SK-N-SH (cell line): ENCODE measurements around the gene MINDY1. TPM values are rescaled to one million over a fixed set of nuclear protein-coding genes. Genes with fewer than 3 reads are reported as not detected.
A peak's percentile ranks its signal among the peaks of the same experiment; 100 is the strongest.

ENCODE experiments used
- CTCF ChIA-PET: fragments of 300-600, 350-600 bp; formaldehyde crosslinking; extraction: SDS; loops from one replicate; lab custom pipeline; 2021; lab: Yijun Ruan, JAX
- POLR2A ChIA-PET: fragments of 350-600 bp; sonication (Branson Sonifier 250); formaldehyde crosslinking; extraction: SDS; loops from one replicate; lab custom pipeline; 2020; ENCODE audit warnings: antibody characterized with exemption, inconsistent platforms; lab: Yijun Ruan, JAX
- DNase-seq: peaks from one replicate; pipeline ENCODE4 v3.0.0; 2012
- H2AFZ ChIP-seq: fragments of 200-600 bp; sonication (generic); 2 replicates; pipeline ENCODE4 v1.8.1; 2016; ENCODE audit warnings: antibody characterized with exemption, mild to moderate bottlenecking, low read depth
- H3F3A ChIP-seq: fragments of 200-600 bp; sonication (generic); replicated peaks from 2 replicates; pipeline ENCODE3; 2016; ENCODE audit warnings: antibody characterized with exemption, mild to moderate bottlenecking; ENCODE audit not compliant: insufficient read depth
- H3K27ac ChIP-seq, 2 experiments: fragments of 200-500 bp in 1 of 2; fragments of 200-600 bp in 1 of 2; sonication (Bioruptor generic) in 1 of 2; sonication (generic), shearing (Covaris generic) in 1 of 2; 2 replicates each; pipeline versions ENCODE4 v1.5.1 to v1.6.1; 2014 to 2016; ENCODE audit warnings: low read depth in 2 of 2, inconsistent platforms in 1 of 2, low read length in 1 of 2, mild to moderate bottlenecking in 1 of 2, mixed read lengths in 1 of 2
- H3K27me3 ChIP-seq: fragments of 200-600 bp; sonication (generic), shearing (Covaris generic); 2 replicates; pipeline ENCODE4 v1.6.1; 2016; ENCODE audit warnings: mixed run types; ENCODE audit not compliant: insufficient read depth
- H3K36me3 ChIP-seq, 2 experiments: fragments of 200-500 bp in 1 of 2; fragments of 200-600 bp in 1 of 2; sonication (Bioruptor generic) in 1 of 2; sonication (generic) in 1 of 2; replicated peaks in 1 of 2; 2 replicates each; pipeline versions ENCODE3 to v1.5.1; 2014 to 2016; ENCODE audit warnings: low read length in 1 of 2, mild to moderate bottlenecking in 1 of 2; ENCODE audit not compliant: insufficient read depth in 2 of 2, control insufficient read depth in 1 of 2
- H3K4me1 ChIP-seq, 2 experiments: fragments of 200-500 bp in 1 of 2; fragments of 200-600 bp in 1 of 2; sonication (Bioruptor generic) in 1 of 2; sonication (generic), shearing (Covaris generic) in 1 of 2; 2 replicates each; pipeline versions ENCODE4 v1.5.1 to v1.6.1; 2014 to 2016; ENCODE audit warnings: low read depth in 1 of 2, low read length in 1 of 2, mixed run types in 1 of 2; ENCODE audit not compliant: insufficient read depth in 2 of 2, control insufficient read depth in 1 of 2
- H3K4me2 ChIP-seq: fragments of 200-600 bp; sonication (generic), shearing (Covaris generic); 2 replicates; pipeline ENCODE4 v1.6.1; 2017; ENCODE audit warnings: mixed run types
- H3K4me3 ChIP-seq, 2 experiments: fragments of 200-500 bp in 1 of 2; fragments of 200-600 bp in 1 of 2; sonication (Bioruptor generic) in 1 of 2; sonication (generic), shearing (Covaris generic) in 1 of 2; 2 replicates each; pipeline versions ENCODE4 v1.5.1 to v1.8.1; 2014 to 2016; ENCODE audit warnings: low read depth in 2 of 2, inconsistent platforms in 1 of 2, low read length in 1 of 2, mild to moderate bottlenecking in 1 of 2, mixed read lengths in 1 of 2, moderate library complexity in 1 of 2
- H3K79me2 ChIP-seq: fragments of 200-600 bp; sonication (generic); 2 replicates; pipeline ENCODE4 v1.8.1; 2017; ENCODE audit warnings: mild to moderate bottlenecking; ENCODE audit not compliant: insufficient read depth
- H3K9ac ChIP-seq: fragments of 200-600 bp; sonication (generic); 2 replicates; pipeline ENCODE4 v1.6.1; 2017; ENCODE audit warnings: mixed run types
- H3K9me2 ChIP-seq: fragments of 200-600 bp; sonication (generic); 2 replicates; pipeline ENCODE4 v1.6.1; 2017; ENCODE audit warnings: mixed run types
- H3K9me3 ChIP-seq: fragments of 200-600 bp; sonication (generic); 2 replicates; pipeline ENCODE4 v1.6.1; 2017; ENCODE audit warnings: mixed run types, mild to moderate bottlenecking, moderate library complexity
- H4K20me1 ChIP-seq: fragments of 200-600 bp; sonication (generic); 2 replicates; pipeline ENCODE4 v1.6.1; 2017; ENCODE audit warnings: mild to moderate bottlenecking, mixed run types; ENCODE audit not compliant: insufficient read depth
- CHD2 ChIP-seq: fragments of 150-350 bp; IDR thresholded peaks from 2 replicates; pipeline ENCODE4 v1.6.1; 2018; ENCODE audit warnings: low read length; ENCODE audit not compliant: partially characterized antibody
- ELF1 ChIP-seq: IDR thresholded peaks from 2 replicates; pipeline ENCODE4 v1.4.0; 2012
- EZH2phosphoT487 ChIP-seq: fragments of 200-600 bp; sonication (generic); IDR thresholded peaks from 2 replicates; pipeline ENCODE4 v1.6.1; 2017; ENCODE audit warnings: low read depth, mixed run types, mild to moderate bottlenecking, antibody characterized with exemption, moderate library complexity, borderline replicate concordance
- GABPA ChIP-seq: IDR thresholded peaks from 2 replicates; pipeline ENCODE4 v1.4.0; 2012; ENCODE audit warnings: low read depth, mild to moderate bottlenecking
- IRF3 ChIP-seq: fragments of 150-350 bp; IDR thresholded peaks from 2 replicates; pipeline ENCODE4 v1.6.1; 2016; ENCODE audit warnings: mild to moderate bottlenecking, low read depth, low read length
- MXI1 ChIP-seq: IDR thresholded peaks from 2 replicates; pipeline ENCODE4 v1.6.1; 2012; ENCODE audit warnings: mild to moderate bottlenecking, low read depth, low read length, improper control_type of control experiment
- NFIC ChIP-seq: IDR thresholded peaks from 2 replicates; pipeline ENCODE4 v1.4.0; 2012; ENCODE audit warnings: borderline replicate concordance
- NRF1 ChIP-seq: IDR thresholded peaks from 2 replicates; pipeline ENCODE4 v1.6.1; 2012; ENCODE audit warnings: low read depth, mild to moderate bottlenecking, low read length
- POLR2AphosphoS5 ChIP-seq: IDR thresholded peaks from 2 replicates; pipeline ENCODE4 v1.6.1; 2012; ENCODE audit warnings: low read depth, low read length
- RXRA ChIP-seq: IDR thresholded peaks from 2 replicates; pipeline ENCODE4 v1.4.0; 2012; ENCODE audit warnings: low read depth, mild to moderate bottlenecking, borderline replicate concordance
- TCF12 ChIP-seq: IDR thresholded peaks from 2 replicates; pipeline ENCODE4 v1.4.0; 2012
- TEAD4 ChIP-seq: IDR thresholded peaks from 2 replicates; pipeline ENCODE4 v1.4.0; 2012; ENCODE audit warnings: mild to moderate bottlenecking, borderline replicate concordance; ENCODE audit not compliant: insufficient read depth
- USF2 ChIP-seq: fragments of 150-350 bp; IDR thresholded peaks from 2 replicates; pipeline ENCODE4 v1.6.1; 2017; ENCODE audit warnings: antibody characterized with exemption, low read length, low read depth, borderline replicate concordance
- WGBS: methylation state at CpG from one replicate; pipeline ENCODE4 v1.1.6; 2017; ENCODE audit warnings: low lambda C conversion rate; 5-methylcytosine and 5-hydroxymethylcytosine counted together
- polyA plus RNA-seq, 3 experiments: library from polyadenylated mRNA; depleted of rRNA; stranded (reverse); fragments of >200 nt; gene quantifications; 2 replicates each; pipeline ENCODE4 v1.2.3, GENCODE V29; 2012
- TF ChIP-seq, protein P1 (sequence below): IDR thresholded peaks from 2 replicates; pipeline ENCODE4 v1.4.0; 2012; ENCODE audit warnings: low read depth
- TF ChIP-seq, protein P2 (sequence below): IDR thresholded peaks from 2 replicates; pipeline ENCODE4; 2012
- TF ChIP-seq, protein P3 (sequence below): IDR thresholded peaks from 2 replicates; pipeline ENCODE4 v1.4.0; 2012; ENCODE audit warnings: low read depth, borderline replicate concordance

MINDY1 gene
- polyA plus RNA-seq, 1 of the 3 experiments (the other 2 are of a cell fraction) = 6.0 TPM

GRCh38 chr1:150973836-150974579 is 32.7 kb downstream of the MINDY1 start:
- Histone ChIP-seq H3K36me3 (no peaks in the 10 kb centered on the region), H3K4me2 (peak overlapping the region; percentile 89), H2AFZ (no peak overlapping the region), H3K4me3 (peak overlapping the region; percentile 72 to 79), H3K9me3 (no peaks in the 10 kb centered on the region), H3K9me2 (no peaks in the 10 kb centered on the region), H3K4me1 (peaks cover 36 to 45% of the 10 kb centered on the region in 2 experiments), H3K9ac (peak overlapping the region; percentile 92), H3K27ac (peak overlapping the region; percentile 62 to 85), H3K79me2 (peaks cover 60% of the 10 kb centered on the region), H3K27me3 (no peaks in the 10 kb centered on the region), H4K20me1 (peaks cover 46% of the 10 kb centered on the region), H3F3A (peaks cover 14% of the 10 kb centered on the region)
- POLR2A ChIA-PET = interaction anchor here (0.8 to 2.5 kb wide), 3 partner anchors 16 to 395 kb away, joined by 3 to 10 read pairs (median 5); partner anchors contain the start of genes MCL1 and MINDY1
- 0% methylated on average over 20 of the region's 67 CpGs for WGBS
- CTCF ChIA-PET = interaction anchor here (0.7 to 17.0 kb wide), 5 partner anchors 8 to 74 kb away, joined by 3 to 371 read pairs (median 4); partner anchors contain the start of genes ANXA9, C1orf56 and MINDY1
- DNase-seq = peak; percentile 83
- TF ChIP-seq, protein P1, sequence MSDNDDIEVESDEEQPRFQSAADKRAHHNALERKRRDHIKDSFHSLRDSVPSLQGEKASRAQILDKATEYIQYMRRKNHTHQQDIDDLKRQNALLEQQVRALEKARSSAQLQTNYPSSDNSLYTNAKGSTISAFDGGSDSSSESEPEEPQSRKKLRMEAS = peak; percentile 69; the same call in 1 of the 2 replicates
- TF ChIP-seq MXI1 = peak; percentile 59; the same call in 1 of the 2 replicates
- TF ChIP-seq, protein P2, sequence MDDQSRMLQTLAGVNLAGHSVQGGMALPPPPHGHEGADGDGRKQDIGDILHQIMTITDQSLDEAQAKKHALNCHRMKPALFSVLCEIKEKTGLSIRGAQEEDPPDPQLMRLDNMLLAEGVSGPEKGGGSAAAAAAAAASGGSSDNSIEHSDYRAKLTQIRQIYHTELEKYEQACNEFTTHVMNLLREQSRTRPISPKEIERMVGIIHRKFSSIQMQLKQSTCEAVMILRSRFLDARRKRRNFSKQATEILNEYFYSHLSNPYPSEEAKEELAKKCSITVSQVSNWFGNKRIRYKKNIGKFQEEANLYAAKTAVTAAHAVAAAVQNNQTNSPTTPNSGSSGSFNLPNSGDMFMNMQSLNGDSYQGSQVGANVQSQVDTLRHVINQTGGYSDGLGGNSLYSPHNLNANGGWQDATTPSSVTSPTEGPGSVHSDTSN = no peak

- H3K79me2 ChIP-seq = peaks cover 67% of the 10 kb centered on the region
- no peaks in the 10 kb centered on the region for H3K9me3 ChIP-seq
- H2AFZ ChIP-seq = no peak overlapping the region
- H3K4me1 ChIP-seq = peaks cover 36 to 43% of the 10 kb centered on the region in 2 experiments
- H3K36me3 ChIP-seq = peaks cover 3 to 6% of the 10 kb centered on the region in 2 experiments
- DNase-seq = peak; percentile 58
- peak overlapping the region; percentile 92 for H3K9ac ChIP-seq
- H3K4me3 ChIP-seq = peak overlapping the region; percentile 72 to 79
- H3F3A ChIP-seq = peaks cover 13% of the 10 kb centered on the region
- ChIA-PET POLR2A (interaction anchor here (0.5 to 2.5 kb wide), 4 partner anchors 16 to 394 kb away, joined by 3 to 10 read pairs (median 4); partner anchors contain the start of genes MCL1 and MINDY1), CTCF (interaction anchor here (0.7 to 17.0 kb wide), 5 partner anchors 9 to 75 kb away, joined by 3 to 371 read pairs (median 4); partner anchors contain the start of genes ANXA9, C1orf56 and MINDY1)
- WGBS = 20% methylated on average over 10 of the region's 15 CpGs
- H4K20me1 ChIP-seq = peaks cover 51% of the 10 kb centered on the region
- H3K27ac ChIP-seq = peak overlapping the region; percentile 62 to 85; a peak in 3 of 4 replicates
- no peaks in the 10 kb centered on the region for H3K27me3 ChIP-seq
- peak overlapping the region; percentile 89 for H3K4me2 ChIP-seq
- no peaks in the 10 kb centered on the region for H3K9me2 ChIP-seq
- TF ChIP-seq, protein P1 = no peak
- TF ChIP-seq MXI1 (no peak; the same call in 1 of the 2 replicates), USF2 (no peak), ELF1 (no peak), TEAD4 (no peak), GABPA (no peak), CHD2 (no peak), NRF1 (no peak), NFIC (no peak), IRF3 (no peak), POLR2AphosphoS5 (no peak), EZH2phosphoT487 (no peak), RXRA (no peak), TCF12 (no peak)
- TF ChIP-seq, protein P3, sequence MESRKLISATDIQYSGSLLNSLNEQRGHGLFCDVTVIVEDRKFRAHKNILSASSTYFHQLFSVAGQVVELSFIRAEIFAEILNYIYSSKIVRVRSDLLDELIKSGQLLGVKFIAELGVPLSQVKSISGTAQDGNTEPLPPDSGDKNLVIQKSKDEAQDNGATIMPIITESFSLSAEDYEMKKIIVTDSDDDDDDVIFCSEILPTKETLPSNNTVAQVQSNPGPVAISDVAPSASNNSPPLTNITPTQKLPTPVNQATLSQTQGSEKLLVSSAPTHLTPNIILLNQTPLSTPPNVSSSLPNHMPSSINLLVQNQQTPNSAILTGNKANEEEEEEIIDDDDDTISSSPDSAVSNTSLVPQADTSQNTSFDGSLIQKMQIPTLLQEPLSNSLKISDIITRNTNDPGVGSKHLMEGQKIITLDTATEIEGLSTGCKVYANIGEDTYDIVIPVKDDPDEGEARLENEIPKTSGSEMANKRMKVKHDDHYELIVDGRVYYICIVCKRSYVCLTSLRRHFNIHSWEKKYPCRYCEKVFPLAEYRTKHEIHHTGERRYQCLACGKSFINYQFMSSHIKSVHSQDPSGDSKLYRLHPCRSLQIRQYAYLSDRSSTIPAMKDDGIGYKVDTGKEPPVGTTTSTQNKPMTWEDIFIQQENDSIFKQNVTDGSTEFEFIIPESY = no peak
- TF ChIP-seq, protein P2 = no peak
Observed at GRCh38 chr1:150973258-150973835, 33.4 kb downstream of the MINDY1 start.
